Spleen (tissue), 11 donors: ENCODE measurements around the gene RPRD1A. TPM values are rescaled to one million over a fixed set of nuclear protein-coding genes. Genes with fewer than 3 reads are reported as not detected.
"Not testable (repeated sequence)": the region's sequence is repeated elsewhere in the genome, so short reads cannot be mapped to it uniquely, and the experiment has no call there.

Source experiments
- DNase-seq: peaks from one replicate; pipeline ENCODE4 v3.0.0-alpha.2; 2020
- H3K27ac ChIP-seq, 8 donors: fragments of 200-600 bp; sonication (generic) in 7 of 8; 1 replicate in 4 of 8; 2 replicates in 4 of 8; pipeline versions ENCODE4 v1.5.0 to v1.8.0; 2016 to 2021; ENCODE audit warnings: inconsistent platforms in 4 of 8, mild to moderate bottlenecking in 4 of 8, moderate library complexity in 1 of 8
- H3K27me3 ChIP-seq, 7 donors: fragments of 200-600 bp; sonication (generic) in 6 of 7; replicated peaks in 1 of 7; 1 replicate in 4 of 7; 2 replicates in 3 of 7; pipeline versions ENCODE4 v1.5.0 to v1.8.0; 2016 to 2021; ENCODE audit warnings: inconsistent platforms in 3 of 7, mild to moderate bottlenecking in 1 of 7
- H3K36me3 ChIP-seq, 6 donors: fragments of 200-600 bp; sonication (generic) in 5 of 6; 1 replicate in 4 of 6; 2 replicates in 2 of 6; pipeline versions ENCODE4 v1.5.0 to v1.8.0; 2016 to 2021; ENCODE audit warnings: inconsistent platforms in 2 of 6
- H3K4me1 ChIP-seq, 6 donors: fragments of 200-600 bp; sonication (generic) in 5 of 6; 1 replicate in 3 of 6; 2 replicates in 3 of 6; pipeline versions ENCODE4 v1.5.0 to v1.8.0; 2016 to 2021; ENCODE audit warnings: inconsistent platforms in 3 of 6
- H3K4me3 ChIP-seq, 8 donors: fragments of 200-600 bp; sonication (generic) in 7 of 8; 1 replicate in 4 of 8; 2 replicates in 4 of 8; pipeline versions ENCODE4 v1.5.0 to v1.8.0; 2016 to 2021; ENCODE audit warnings: inconsistent platforms in 4 of 8, mild to moderate bottlenecking in 4 of 8, moderate library complexity in 2 of 8
- H3K9me3 ChIP-seq, 8 donors: fragments of 200-600 bp; sonication (generic) in 7 of 8; 1 replicate in 4 of 8; 2 replicates in 4 of 8; pipeline versions ENCODE4 v1.5.0 to v1.8.0; 2016 to 2021; ENCODE audit warnings: inconsistent platforms in 4 of 8
- CTCF ChIP-seq, 11 experiments: fragments of 200-600 bp in 7 of 11; fragments of 450-650 bp in 4 of 11; sonication (generic) in 4 of 11; IDR thresholded peaks in 8 of 11; conservative IDR thresholded peaks in 3 of 11; 1 replicate in 7 of 11; 2 replicates in 4 of 11; pipeline versions ENCODE4 v1.4.0 to v1.8.0; 2016 to 2021; ENCODE audit warnings: antibody characterized with exemption in 11 of 11, inconsistent platforms in 4 of 11, mild to moderate bottlenecking in 1 of 11
- POLR2A ChIP-seq, 3 donors: fragments of 450-650 bp; IDR thresholded peaks; one replicate each; pipeline ENCODE4 v1.5.1; 2017; ENCODE audit warnings: antibody characterized with exemption in 3 of 3, mild to moderate bottlenecking in 1 of 3
- POLR2AphosphoS5 ChIP-seq, 3 donors: sonication (generic); formaldehyde crosslinking; IDR thresholded peaks; one replicate each; pipeline ENCODE4 v1.5.1; 2017; ENCODE audit warnings: antibody characterized with exemption in 3 of 3
- WGBS, 5 donors: extraction: QIAGEN DNeasy Blood & Tissue Kit in 3 of 5; methylation state at CpG; one replicate each; pipeline versions ENCODE4 v1.1.5 to v1.1.7; 2013 to 2018; 5-methylcytosine and 5-hydroxymethylcytosine counted together
- intact Hi-C: fragments of 100-400 bp; cut with DNase I; formaldehyde crosslinking; loops from one replicate; pipeline ENCODE4 v1.15.0; 2023; ENCODE audit warnings: low total_unique reads
- polyA plus RNA-seq, 3 donors: library from polyadenylated mRNA; stranded (reverse); fragments of 200-250 nt; gene quantifications; one replicate each; pipeline ENCODE4 v1.2.1, GENCODE V29; 2013
- total RNA-seq, 7 donors: library from RNA; depleted of rRNA in 3 of 7; stranded (reverse); fragments of >200 nt in 3 of 7; fragmentation: NEBNext Ultra II Directional in 4 of 7; extraction: Animal tissue kit (Norgen Biotek cat#: 25700) in 4 of 7; gene quantifications; one replicate each; pipeline versions ENCODE4 v1.1.0 to v1.2.1, GENCODE V29; 2016 to 2021
- donor health status: healthy with polysubstance abuse.
- donor health status: DM: no; HTN: no; CAD: no; lungs with moderate emphysema.
- donor health status: DM: no; HTN: no; CAD: no.
- donor health status: Bipolar disorder and iron deficiency.
- donor health status: healthy.
- donor health status: DM: no; HTN: no; CAD: no.
- donor health status: DM: yes; HTN: yes; CAD: no.

RPRD1A gene
- total and polyA plus RNA-seq, 10 donors: 15.8 to 69.3 (median 47.1) TPM

- Histone ChIP-seq H3K27me3 (no peaks in the 10 kb centered on the region), H3K4me3 (peak overlapping the region; percentile 72 to 94 (median 86)), H3K36me3 (peaks cover 0 to 12% (median 0%) of the 10 kb centered on the region in 6 donors), H3K27ac (peak overlapping the region; percentile 89 to 97 (median 94)), H3K9me3 (no peaks in the 10 kb centered on the region), H3K4me1 (peaks cover 13 to 60% (median 40%) of the 10 kb centered on the region in 6 donors)
- 0 to 1% (median 1%) methylated on average over 5 of the region's 5 CpGs for WGBS, 5 donors
- TF ChIP-seq POLR2AphosphoS5 (IDR thresholded peaks at IDR 0.05): no peak
- TF ChIP-seq POLR2A (IDR thresholded peaks at IDR 0.05): no peak
- TF ChIP-seq CTCF (IDR thresholded peaks at IDR 0.05 in 8 of 11, conservative IDR thresholded peaks at IDR 0.05 in 3 of 11): no peak
- no peak for DNase-seq
- intact Hi-C loops: no loop called here
Observed at GRCh38 chr18:36066686-36067054, 689 bp downstream of the RPRD1A start.

GRCh38 chr18:36066001-36066400 is 1.4 kb downstream of the RPRD1A start:
- WGBS, 5 donors: 21 to 45% (median 29%) methylated on average over 5 of the region's 5 CpGs
- Histone ChIP-seq H3K4me3 (peak overlapping the region; percentile 72 to 94 (median 86)), H3K4me1 (peaks cover 13 to 67% (median 47%) of the 10 kb centered on the region in 6 donors), H3K27me3 (no peaks in the 10 kb centered on the region), H3K27ac (peak overlapping the region in 4 of 8 donors; percentile 1 to 97 (median 56)), H3K9me3 (no peaks in the 10 kb centered on the region), H3K36me3 (peaks cover 0 to 12% (median 0%) of the 10 kb centered on the region in 6 donors)
- intact Hi-C loops: no loop called here
- TF ChIP-seq CTCF (IDR thresholded peaks at IDR 0.05 in 8 of 11, conservative IDR thresholded peaks at IDR 0.05 in 3 of 11) (no peak), POLR2AphosphoS5 (IDR thresholded peaks at IDR 0.05) (no peak), POLR2A (IDR thresholded peaks at IDR 0.05) (no peak)
- DNase-seq: no peak

- DNase-seq, intact Hi-C loops, H3K4me3 ChIP-seq, H3K9me3 ChIP-seq, H3K27ac ChIP-seq, H3K27me3 ChIP-seq: not testable (repeated sequence)
- WGBS, 5 donors: 95 to 100% (median 99%) methylated on average over 9 of the region's 9 CpGs
- peaks cover 13 to 79% (median 56%) of the 10 kb centered on the region in 6 donors for H3K4me1 ChIP-seq
- H3K36me3 ChIP-seq: peaks cover 0 to 12% (median 0%) of the 10 kb centered on the region in 6 donors
Observed at GRCh38 chr18:36064809-36065079, 2.6 kb downstream of the RPRD1A start.

GRCh38 chr18:36064027-36064808 is 3.1 kb downstream of the RPRD1A start:
- H3K4me1 ChIP-seq: peaks cover 13 to 85% (median 56%) of the 10 kb centered on the region in 6 donors
- H3K27me3 ChIP-seq: no peaks in the 10 kb centered on the region
- peak in 1 of 3 donors; percentile 23 for TF ChIP-seq POLR2AphosphoS5 (IDR thresholded peaks at IDR 0.05)
- no peak for TF ChIP-seq POLR2A (IDR thresholded peaks at IDR 0.05)
- TF ChIP-seq CTCF (IDR thresholded peaks at IDR 0.05 in 8 of 11, conservative IDR thresholded peaks at IDR 0.05 in 3 of 11): no peak
- no peak overlapping the region for H3K4me3 ChIP-seq
- no peaks in the 10 kb centered on the region for H3K9me3 ChIP-seq
- peak; percentile 82 for DNase-seq
- H3K27ac ChIP-seq: no peak overlapping the region
- H3K36me3 ChIP-seq: peaks cover 0 to 12% (median 0%) of the 10 kb centered on the region in 6 donors
- 95 to 97% (median 96%) methylated on average over 29 to 31 of the region's 31 CpGs for WGBS, 5 donors
- intact Hi-C loops: no loop called here
